Esophagus squamous epithelium (tissue), 5 donors: Measurements from ENCODE around the gene DLG4. TPM values are rescaled to one million over a fixed set of nuclear protein-coding genes. Genes with fewer than 3 reads are reported as not detected.

Experiments
- DNase-seq: peaks from one replicate; lab custom pipeline; 2025; lab: John Stamatoyannopoulos, UW
- H3K27ac ChIP-seq, 4 donors: fragments of 200-600 bp; sonication (generic); one replicate each; pipeline ENCODE4 v1.5.1; 2016 to 2019; ENCODE audit warnings: mild to moderate bottlenecking in 1 of 4
- H3K27me3 ChIP-seq, 4 donors: fragments of 200-600 bp; sonication (generic); 1 replicate in 3 of 4; 2 replicates in 1 of 4; pipeline versions ENCODE4 v1.5.1 to v1.6.0; 2017 to 2021; ENCODE audit warnings: antibody characterized with exemption in 1 of 4
- H3K36me3 ChIP-seq, 3 donors: fragments of 200-600 bp; sonication (generic); one replicate each; pipeline ENCODE4 v1.5.1; 2016 to 2019
- H3K4me1 ChIP-seq, 3 donors: fragments of 200-600 bp; sonication (generic); one replicate each; pipeline ENCODE4 v1.5.1; 2017 to 2019
- H3K4me3 ChIP-seq, 4 donors: fragments of 200-600 bp; sonication (generic); 1 replicate in 3 of 4; 2 replicates in 1 of 4; pipeline ENCODE4 v1.5.1; 2016 to 2019; ENCODE audit warnings: mild to moderate bottlenecking in 2 of 4, moderate library complexity in 1 of 4
- H3K9me3 ChIP-seq, 3 donors: fragments of 200-600 bp; sonication (generic); one replicate each; pipeline ENCODE4 v1.5.1; 2016 to 2019
- CTCF ChIP-seq, 6 experiments: fragments of 450-650 bp in 4 of 6; fragments of 200-600 bp in 2 of 6; sonication (generic) in 2 of 6; IDR thresholded peaks; one replicate each; pipeline ENCODE4 v1.5.1; 2016 to 2019; ENCODE audit warnings: antibody characterized with exemption in 6 of 6, mild to moderate bottlenecking in 4 of 6, moderate library complexity in 4 of 6
- POLR2A ChIP-seq, 4 donors: fragments of 450-650 bp; IDR thresholded peaks; one replicate each; pipeline ENCODE4 v1.6.1; 2017; ENCODE audit warnings: antibody characterized with exemption in 4 of 4, mild to moderate bottlenecking in 4 of 4, moderate library complexity in 3 of 4
- WGBS, 2 donors: methylation state at CpG; one replicate each; pipeline ENCODE4 v1.1.5; 2018; 5-methylcytosine and 5-hydroxymethylcytosine counted together
- intact Hi-C: fragments of 100-400 bp; cut with DNase I; formaldehyde crosslinking; loops from one replicate; pipeline ENCODE4 v1.15.0; 2022
- total RNA-seq, 4 donors: library from RNA; depleted of rRNA; stranded (reverse); fragments of >200 nt; gene quantifications; one replicate each; pipeline ENCODE4 v1.1.0, GENCODE V29; 2016
- donor health status: DM: yes; HTN: yes; CAD: no.

DLG4 gene
- total RNA-seq, 4 donors from 2014 or later = 2.6 to 13.9 (median 6.0) TPM

- Histone ChIP-seq H3K4me1 (peaks cover 29 to 95% (median 52%) of the 10 kb centered on the region in 3 donors), H3K36me3 (peaks cover 18 to 57% (median 31%) of the 10 kb centered on the region in 3 donors), H3K4me3 (peak overlapping the region in 2 of 4 donors; percentile 97 to 98)
These were observed 12.5 kb upstream of the DLG4 start for GRCh38 chr17:7232114-7232513.

DNA sequence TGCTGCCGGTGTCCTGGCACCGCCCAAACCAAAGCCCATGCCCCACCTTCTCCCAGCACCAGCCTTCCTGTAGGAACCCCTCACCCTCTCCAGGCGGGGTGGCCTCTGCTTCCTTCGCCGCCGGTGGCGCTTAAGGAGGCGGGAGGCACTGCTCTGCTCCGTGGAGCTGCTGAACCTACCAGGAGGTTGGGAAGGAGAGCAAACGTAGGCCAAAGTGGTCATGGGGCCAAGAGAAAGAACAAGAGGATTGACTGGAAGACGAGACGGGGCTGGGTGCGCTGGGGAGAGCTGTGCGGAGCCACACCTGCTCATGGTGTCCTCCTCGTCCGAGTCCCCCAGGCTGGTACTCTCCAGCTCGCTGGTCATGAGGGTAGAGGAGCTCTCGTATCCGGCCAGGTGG lies 9.9 kb upstream of the DLG4 start:
- no peaks in the 10 kb centered on the region for H3K9me3 ChIP-seq
- peak overlapping the region; percentile 83 to 100 (median 90) for H3K27ac ChIP-seq
- WGBS, 2 donors = 91 to 93% methylated on average over 4 to 10 of the region's 19 CpGs
- H3K4me1 ChIP-seq = peaks cover 14 to 89% (median 34%) of the 10 kb centered on the region in 3 donors
- H3K4me3 ChIP-seq = no peak overlapping the region
- no peak for DNase-seq
- peaks cover 40 to 63% (median 42%) of the 10 kb centered on the region in 3 donors for H3K36me3 ChIP-seq
- H3K27me3 ChIP-seq = no peaks in the 10 kb centered on the region
- intact Hi-C loops = no loop called here
- TF ChIP-seq CTCF (IDR thresholded peaks at IDR 0.05) (no peak), POLR2A (IDR thresholded peaks at IDR 0.05) (no peak)

More at GRCh38 chr17:7232114-7232513, 12.5 kb upstream of the DLG4 start:
- Histone ChIP-seq H3K27me3 (no peaks in the 10 kb centered on the region), H3K27ac (peak overlapping the region; percentile 9 to 97 (median 54)), H3K9me3 (no peaks in the 10 kb centered on the region)
- TF ChIP-seq CTCF (IDR thresholded peaks at IDR 0.05) (no peak), POLR2A (IDR thresholded peaks at IDR 0.05) (no peak)
- intact Hi-C loops = no loop called here
- 58 to 66% methylated on average over 5 of the region's 5 CpGs for WGBS, 2 donors
- DNase-seq = no peak

- no peak for TF ChIP-seq CTCF (IDR thresholded peaks at IDR 0.05)
- no peak for TF ChIP-seq POLR2A (IDR thresholded peaks at IDR 0.05)
- intact Hi-C loops = no loop called here
- Histone ChIP-seq H3K4me1 (peaks cover 15 to 93% (median 34%) of the 10 kb centered on the region in 3 donors), H3K27me3 (no peaks in the 10 kb centered on the region), H3K36me3 (peaks cover 46 to 69% (median 46%) of the 10 kb centered on the region in 3 donors), H3K27ac (peak overlapping the region; percentile 83 to 100 (median 90)), H3K4me3 (no peak overlapping the region), H3K9me3 (no peaks in the 10 kb centered on the region)
- WGBS, 2 donors = 69 to 92% methylated on average over 8 to 13 of the region's 14 CpGs
- no peak for DNase-seq
These were observed 9.3 kb upstream of the DLG4 start for GRCh38 chr17:7228920-7229319.

GRCh38 chr17:7226721-7227710 lies 7.4 kb upstream of the DLG4 start:
- no peak for TF ChIP-seq POLR2A (IDR thresholded peaks at IDR 0.05)
- TF ChIP-seq CTCF (IDR thresholded peaks at IDR 0.05) = no peak
- peaks cover 60 to 88% (median 61%) of the 10 kb centered on the region in 3 donors for H3K36me3 ChIP-seq
- no peak overlapping the region for H3K4me3 ChIP-seq
- H3K27ac ChIP-seq = peak overlapping the region; percentile 83 to 100 (median 90)
- peaks cover 16 to 94% (median 37%) of the 10 kb centered on the region in 3 donors for H3K4me1 ChIP-seq
- H3K27me3 ChIP-seq = no peaks in the 10 kb centered on the region
- WGBS, 2 donors = 88 to 96% methylated on average over 15 of the region's 31 CpGs
- intact Hi-C loops = no loop called here
- no peak for DNase-seq
- H3K9me3 ChIP-seq = no peaks in the 10 kb centered on the region
